Motor neuron (in vitro differentiated cells): ENCODE measurements around the gene WASHC3. TPM values are rescaled to one million over a fixed set of nuclear protein-coding genes. Genes with fewer than 3 reads are reported as not detected.
"Not testable (repeated sequence)": the region's sequence is repeated elsewhere in the genome, so short reads cannot be mapped to it uniquely, and the experiment has no call there.

Experiments
- ATAC-seq, 8 experiments: fragments of 200-7000 bp; cut with Tn5 transposase; replicated peaks in 6 of 8; 2 replicates each; pipeline ENCODE4 v1.8.0; 2021; ENCODE audit warnings: mild to moderate bottlenecking in 8 of 8, moderate library complexity in 8 of 8
- H3K27ac ChIP-seq, 2 donors: fragments of 250-450 bp; sonication (Bioruptor Pico); 2 replicates each; pipeline ENCODE4 v1.9.0; 2021; ENCODE audit warnings: antibody characterized with exemption in 2 of 2, mild to moderate bottlenecking in 2 of 2, moderate library complexity in 1 of 2
- H3K4me1 ChIP-seq, 2 donors: fragments of 250-450 bp; sonication (Bioruptor Pico); replicated peaks in 1 of 2; 2 replicates each; pipeline ENCODE4 v1.6.1; 2021; ENCODE audit warnings: antibody characterized with exemption in 2 of 2, mild to moderate bottlenecking in 2 of 2, moderate library complexity in 1 of 2
- H3K4me3 ChIP-seq, 5 donors: fragments of 250-450 bp; sonication (Bioruptor Pico); 2 replicates each; pipeline ENCODE4 v1.9.0; 2021; ENCODE audit warnings: antibody characterized with exemption in 5 of 5, mild to moderate bottlenecking in 5 of 5, moderate library complexity in 4 of 5
- WGBS, 10 experiments: fragments of 450-650 bp; shearing (Covaris generic); methylation state at CpG; one replicate each; pipeline ENCODE4 v1.0.0; 2022; 5-methylcytosine and 5-hydroxymethylcytosine counted together
- in situ Hi-C, 9 experiments: fragments of 400-800 bp; cut with MboI; loops; one replicate each; pipeline ENCODE4 v1.15.0; 2021; ENCODE audit warnings: low sequenced_read_pairs in 9 of 9, low pct_unique_long_range_greater_than_20kb in 2 of 9; ENCODE audit not compliant: unreplicated experiment in 9 of 9
- total RNA-seq, 8 experiments: library from RNA; unstranded; fragments of 300-600 nt; gene quantifications; 2 replicates each; pipeline versions ENCODE4 v1.2.3 to v1.2.4, GENCODE V29; 2022

WASHC3 gene
- total RNA-seq, 8 experiments from 2014 or later = 25.8 to 76.8 (median 36.8) TPM

GRCh38 chr12:102031852-102032251 is 29.9 kb downstream of the WASHC3 start:
- in situ Hi-C loops = no loop called here
- H3K27ac ChIP-seq = no peak overlapping the region
- H3K4me3 ChIP-seq = no peak overlapping the region
- H3K4me1 ChIP-seq = no peaks in the 10 kb centered on the region
- no peak for ATAC-seq

DNA sequence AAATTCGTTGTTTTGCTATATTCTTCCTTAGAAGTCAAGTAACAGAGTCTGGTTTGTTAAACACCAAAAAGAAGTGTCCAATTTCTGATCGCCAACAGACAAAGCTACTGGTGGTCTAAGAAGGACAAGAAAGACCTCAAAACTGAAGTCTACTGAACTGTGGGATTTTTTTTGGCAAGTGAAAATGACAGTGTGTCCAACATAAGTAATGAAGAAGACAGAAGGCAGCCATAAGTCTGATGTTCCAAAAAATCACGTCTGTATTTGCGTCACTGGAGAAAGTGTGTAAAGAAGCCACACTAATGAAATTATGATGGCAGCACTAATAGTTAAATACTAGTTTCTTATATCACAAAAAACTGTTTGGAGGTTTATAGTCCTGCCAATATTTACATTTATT is 32.6 kb downstream of the WASHC3 start:
- H3K4me3 ChIP-seq = no peak overlapping the region
- WGBS, 10 experiments = 54 to 100% (median 79%) methylated on average over 2 to 4 of the region's 4 CpGs; no CpG with 5 or more reads in 1 of the 10 experiments
- in situ Hi-C loops = no loop called here
- H3K27ac ChIP-seq = no peak overlapping the region
- no peak for ATAC-seq
- H3K4me1 ChIP-seq = no peaks in the 10 kb centered on the region

- peak in 2 of 8 experiments; percentile 29 to 32 for ATAC-seq
- 17 to 86% (median 63%) methylated on average over 1 of the region's 1 CpG; no CpG with 5 or more reads in 5 of the 10 experiments for WGBS, 10 experiments
- H3K27ac ChIP-seq = no peak overlapping the region
- no peaks in the 10 kb centered on the region for H3K4me1 ChIP-seq
- no peak overlapping the region for H3K4me3 ChIP-seq
- in situ Hi-C loops = no loop called here
Observed at GRCh38 chr12:102026728-102027127, 35.1 kb downstream of the WASHC3 start.

DNA sequence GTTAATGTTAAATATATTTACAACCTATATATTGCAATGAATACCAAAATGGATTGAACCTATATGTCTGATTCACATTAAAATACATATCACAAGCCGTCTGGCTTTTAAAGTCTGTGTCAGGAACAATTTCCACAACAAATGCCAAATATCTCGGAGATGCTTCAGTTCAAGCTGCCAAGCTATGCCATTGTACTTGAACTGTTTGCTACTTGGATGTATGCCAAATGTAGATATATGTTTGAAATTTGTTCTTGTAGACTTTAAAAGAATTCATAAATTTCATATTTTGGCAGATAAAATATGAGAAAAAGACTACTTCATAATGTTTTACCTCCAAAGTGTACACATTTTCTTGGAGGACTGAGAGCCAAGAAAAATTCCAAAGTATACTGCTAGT is 37.0 kb downstream of the WASHC3 start:
- Histone ChIP-seq H3K4me1 (no peaks in the 10 kb centered on the region), H3K4me3 (no peak overlapping the region), H3K27ac (no peak overlapping the region)
- WGBS, 10 experiments = 50 to 100% (median 89%) methylated on average over 1 to 2 of the region's 2 CpGs; no CpG with 5 or more reads in 2 of the 10 experiments
- in situ Hi-C loops = no loop called here
- no peak for ATAC-seq

GRCh38 chr12:102023343-102023930 is 38.4 kb downstream of the WASHC3 start:
- ATAC-seq = peak in 1 of 8 experiments; percentile 81
- no peak overlapping the region for H3K4me3 ChIP-seq
- in situ Hi-C loops = no loop called here
- H3K27ac ChIP-seq = no peak overlapping the region
- 82 to 100% (median 94%) methylated on average over 1 to 3 of the region's 3 CpGs; no CpG with 5 or more reads in 1 of the 10 experiments for WGBS, 10 experiments
- no peaks in the 10 kb centered on the region for H3K4me1 ChIP-seq

DNA sequence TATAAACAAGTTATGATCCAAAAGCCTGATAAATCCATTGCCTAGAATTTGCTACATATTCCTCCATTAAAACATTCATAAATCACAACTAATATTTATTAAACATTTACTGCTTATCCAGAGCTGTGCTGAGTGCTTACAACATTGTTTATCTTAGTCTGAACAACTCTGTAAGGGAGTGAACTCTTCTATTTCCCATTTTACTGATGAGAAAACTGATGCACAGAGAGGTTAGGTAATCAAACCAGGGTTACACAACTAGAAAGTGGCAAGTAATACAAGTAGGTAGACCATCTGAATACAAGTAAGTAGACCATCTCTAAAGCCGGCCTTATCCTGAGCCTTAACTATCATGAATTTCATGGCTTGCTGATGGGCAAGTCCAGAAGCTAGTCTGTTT is 39.5 kb downstream of the WASHC3 start:
- no peak for ATAC-seq
- in situ Hi-C loops = no loop called here
- Histone ChIP-seq H3K4me1 (no peaks in the 10 kb centered on the region), H3K4me3 (no peak overlapping the region), H3K27ac (no peak overlapping the region)
- WGBS, 10 experiments = 56 to 100% (median 100%) methylated on average over 1 of the region's 1 CpG

- Histone ChIP-seq H3K4me1 (no peaks in the 10 kb centered on the region), H3K27ac (no peak overlapping the region), H3K4me3 (no peak overlapping the region)
- WGBS, 10 experiments = 60 to 100% (median 94%) methylated on average over 1 to 2 of the region's 2 CpGs; no CpG with 5 or more reads in 3 of the 10 experiments
- in situ Hi-C loops = no loop called here
- ATAC-seq = no peak
Observed at GRCh38 chr12:102021540-102022246, 40.1 kb downstream of the WASHC3 start.

DNA sequence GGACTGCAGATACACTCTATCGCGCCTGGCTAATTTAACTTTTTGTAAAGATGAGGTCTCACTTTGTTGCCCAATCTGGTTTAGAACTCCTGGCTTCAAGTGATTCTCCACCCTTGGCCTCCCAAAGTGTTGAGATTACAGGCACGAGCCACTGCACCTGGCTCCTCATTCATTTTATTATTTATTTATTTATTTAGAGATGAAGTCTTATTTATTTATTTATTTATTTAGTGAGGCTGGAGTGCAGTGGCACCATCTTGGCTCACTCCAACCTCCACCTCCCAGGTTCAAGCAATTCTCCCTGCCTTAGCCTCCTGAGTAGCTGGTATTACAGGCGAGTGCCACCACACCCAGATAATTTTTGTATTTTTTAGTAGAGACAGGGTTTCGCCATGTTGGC is 43.2 kb downstream of the WASHC3 start:
- H3K4me3 ChIP-seq, H3K27ac ChIP-seq, H3K4me1 ChIP-seq, in situ Hi-C loops, ATAC-seq: not testable (repeated sequence)
- WGBS, 10 experiments = 82 to 100% (median 96%) methylated on average over 3 to 5 of the region's 5 CpGs; no CpG with 5 or more reads in 4 of the 10 experiments

- Histone ChIP-seq H3K4me3 (no peak overlapping the region), H3K27ac (no peak overlapping the region), H3K4me1 (no peaks in the 10 kb centered on the region)
- no peak for ATAC-seq
- in situ Hi-C loops = no loop called here
- 22 to 100% (median 93%) methylated on average over 1 of the region's 1 CpG; no CpG with 5 or more reads in 1 of the 10 experiments for WGBS, 10 experiments
Observed at GRCh38 chr12:102016472-102016871, 45.3 kb downstream of the WASHC3 start.

- in situ Hi-C loops = no loop called here
- Histone ChIP-seq H3K27ac (no peak overlapping the region), H3K4me3 (no peak overlapping the region), H3K4me1 (no peaks in the 10 kb centered on the region)
- WGBS, 10 experiments = 75 to 100% (median 93%) methylated on average over 2 to 7 of the region's 8 CpGs; no CpG with 5 or more reads in 2 of the 10 experiments
- ATAC-seq = no peak
Observed at GRCh38 chr12:102010265-102010994, 51.4 kb downstream of the WASHC3 start.

DNA sequence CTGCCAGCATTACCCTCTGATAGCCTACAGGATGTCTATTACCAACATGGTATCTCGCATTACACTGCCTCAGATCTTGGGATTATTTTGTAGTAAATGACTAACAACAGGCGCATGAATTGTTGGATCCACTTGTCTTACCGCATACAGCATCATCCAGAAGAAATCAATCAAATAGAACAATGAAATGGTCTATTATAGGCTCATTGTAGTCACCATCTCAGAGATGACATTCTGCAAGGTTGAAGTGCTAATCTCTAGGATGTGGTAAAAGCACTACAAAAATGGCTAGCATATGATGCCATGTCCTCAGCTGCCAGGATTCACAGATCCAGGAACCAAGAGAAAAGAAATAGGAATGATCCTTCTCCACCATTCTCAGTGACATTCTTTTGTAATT is 52.0 kb downstream of the WASHC3 start:
- in situ Hi-C loops = no loop called here

GRCh38 chr12:102008615-102009126 is 53.1 kb downstream of the WASHC3 start:
- no peaks in the 10 kb centered on the region for H3K4me1 ChIP-seq
- in situ Hi-C loops = no loop called here
- 20 to 100% (median 75%) methylated on average over 1 of the region's 1 CpG; no CpG with 5 or more reads in 4 of the 10 experiments for WGBS, 10 experiments
- no peak overlapping the region for H3K4me3 ChIP-seq
- H3K27ac ChIP-seq = no peak overlapping the region
- no peak for ATAC-seq

More for the DNA sequence above, 52.0 kb downstream of the WASHC3 start:
- Histone ChIP-seq H3K4me1 (no peaks in the 10 kb centered on the region), H3K27ac (no peak overlapping the region), H3K4me3 (no peak overlapping the region)
- ATAC-seq = no peak
- whole genome bisulfite sequencing, 10 experiments = 80 to 100% (median 100%) methylated on average over 1 to 3 of the region's 3 CpGs; no CpG with 5 or more reads in 2 of the 10 experiments

DNA sequence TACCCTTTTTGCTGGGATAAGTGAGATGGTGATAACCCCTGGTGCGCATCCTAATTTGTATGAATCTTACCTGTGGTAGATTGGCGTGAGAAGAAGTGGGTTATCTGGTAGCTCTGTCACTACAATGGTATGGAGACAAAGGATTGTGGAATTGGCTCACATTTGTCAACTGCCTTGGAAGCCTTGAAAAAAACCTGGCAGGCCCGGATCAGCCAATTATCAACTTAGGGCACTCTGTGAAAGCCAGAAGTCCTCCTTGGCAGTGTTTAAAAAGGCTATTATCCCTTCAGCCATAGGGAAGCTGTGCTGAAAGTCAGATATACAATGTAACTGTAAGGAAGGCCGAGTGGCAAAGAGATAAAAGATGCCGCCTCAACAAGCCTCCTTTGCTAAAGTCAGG is 56.5 kb downstream of the WASHC3 start:
- 29 to 100% (median 72%) methylated on average over 1 to 4 of the region's 5 CpGs; no CpG with 5 or more reads in 2 of the 10 experiments for WGBS, 10 experiments
- ATAC-seq = no peak

More for the DNA sequence above, 56.5 kb downstream of the WASHC3 start:
- Histone ChIP-seq H3K4me1 (no peaks in the 10 kb centered on the region), H3K4me3 (no peak overlapping the region), H3K27ac (no peak overlapping the region)
- in situ Hi-C loops = no loop called here
